ENCODE data around the gene IKZF2.

Gene IKZF2

GRCh38 chr2:212953170-212953920 lies 198.1 kb downstream of the IKZF2 start:
- DNase-seq = no peak

GRCh38 chr2:212949786-212950185 lies 201.6 kb downstream of the IKZF2 start:
- DNase-seq = no peak

Measured in NCI-H774 (cell line).